Heart left ventricle (tissue), 13 donors: ENCODE results near the gene SECTM1.

Experiments used
- POLR2A ChIP-seq, 2 donors: fragments of 450-650 bp; IDR thresholded peaks; one replicate each; pipeline ENCODE4 v1.6.1; 2017; ENCODE audit warnings: antibody characterized with exemption in 2 of 2, mild to moderate bottlenecking in 2 of 2, moderate library complexity in 2 of 2
- TF ChIP-seq, protein P1 (sequence below), 12 donors: fragments of 200-600 bp; sonication (generic) in 4 of 12; IDR thresholded peaks; one replicate each; pipeline versions ENCODE4 v1.5.0 to v1.8.0; 2018 to 2022; ENCODE audit warnings: antibody characterized with exemption in 12 of 12, mild to moderate bottlenecking in 5 of 12
- donor health status: ischemic (EF 13 %, LVEDD 7.1; RV severe dilation, severe dysfunction).
- donor health status: DM: no; HTN: yes; CAD: no.
- donor health status: DM: no; HTN: no; CAD: no.
- donor health status: ischemic (EF 25% LVEDD 6.9; RV normal size, moderate dysfunction).
- donor health status: ischemic (EF 25% LVEDD 5.7; RV mildly dilated, moderate dysfunction).
- donor health status: ischemic (EF 35%, LVEDD 5.7; RV mildly dilated, moderate dysfunction).
- donor health status: nonischemic (EF 11% LVEDD 7.7; RV severe dilation, severe dysfunction).
- donor health status: DM: yes; HTN: yes; CAD: no.
- donor health status: PGD.
- donor health status: ischemic (EF 29% LVEDD 5.4; RV normal size, mild dysfunction).
- donor health status: nonischemic (EF 23%, LVEDD 6.1; RV moderate dilation, normal function).

DNA sequence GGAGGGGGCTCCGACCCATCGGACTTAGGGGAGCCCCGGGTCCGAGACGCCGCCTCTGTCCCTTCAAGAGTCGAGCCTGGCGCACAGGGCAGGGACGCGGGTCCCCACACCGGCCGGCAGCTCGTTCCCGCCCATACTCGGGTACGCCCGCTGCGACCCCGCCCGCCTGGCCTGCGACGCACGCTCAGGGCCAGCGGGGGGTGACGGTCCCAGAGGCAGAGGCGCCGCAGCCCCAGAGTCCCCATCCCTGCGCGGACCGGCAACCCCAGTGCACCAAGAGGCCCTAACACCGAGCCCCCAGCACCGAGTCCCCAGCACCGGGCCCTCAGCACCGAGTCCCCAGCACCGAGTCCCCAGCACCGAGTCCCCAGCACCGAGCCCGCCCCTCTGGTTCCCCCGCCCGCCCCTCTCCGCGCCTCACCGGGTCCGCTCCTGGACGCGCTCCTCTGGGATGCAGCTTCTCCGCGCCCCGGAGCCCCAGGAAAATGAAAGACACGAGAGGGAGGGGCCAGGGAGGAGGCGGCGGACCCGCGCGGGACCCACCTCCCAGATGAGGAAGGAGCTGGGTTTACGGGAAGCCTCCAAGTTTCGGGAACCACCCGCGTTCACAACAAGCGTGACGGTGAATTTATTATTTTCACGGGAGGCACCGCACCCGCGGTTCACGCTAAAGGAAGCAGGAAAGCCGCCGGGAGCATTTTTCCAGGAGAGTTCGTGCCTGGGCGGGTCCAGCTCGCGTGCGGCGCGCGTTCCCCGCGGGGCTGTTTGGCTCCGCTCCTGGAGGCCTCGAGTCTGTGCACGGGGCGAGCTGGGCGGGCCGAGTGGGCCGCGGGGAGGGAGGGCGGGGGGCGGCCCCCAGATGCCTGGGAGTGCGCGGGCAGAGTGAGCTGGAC, at the start of gene SECTM1:
- TF ChIP-seq, protein P1, sequence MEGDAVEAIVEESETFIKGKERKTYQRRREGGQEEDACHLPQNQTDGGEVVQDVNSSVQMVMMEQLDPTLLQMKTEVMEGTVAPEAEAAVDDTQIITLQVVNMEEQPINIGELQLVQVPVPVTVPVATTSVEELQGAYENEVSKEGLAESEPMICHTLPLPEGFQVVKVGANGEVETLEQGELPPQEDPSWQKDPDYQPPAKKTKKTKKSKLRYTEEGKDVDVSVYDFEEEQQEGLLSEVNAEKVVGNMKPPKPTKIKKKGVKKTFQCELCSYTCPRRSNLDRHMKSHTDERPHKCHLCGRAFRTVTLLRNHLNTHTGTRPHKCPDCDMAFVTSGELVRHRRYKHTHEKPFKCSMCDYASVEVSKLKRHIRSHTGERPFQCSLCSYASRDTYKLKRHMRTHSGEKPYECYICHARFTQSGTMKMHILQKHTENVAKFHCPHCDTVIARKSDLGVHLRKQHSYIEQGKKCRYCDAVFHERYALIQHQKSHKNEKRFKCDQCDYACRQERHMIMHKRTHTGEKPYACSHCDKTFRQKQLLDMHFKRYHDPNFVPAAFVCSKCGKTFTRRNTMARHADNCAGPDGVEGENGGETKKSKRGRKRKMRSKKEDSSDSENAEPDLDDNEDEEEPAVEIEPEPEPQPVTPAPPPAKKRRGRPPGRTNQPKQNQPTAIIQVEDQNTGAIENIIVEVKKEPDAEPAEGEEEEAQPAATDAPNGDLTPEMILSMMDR (IDR thresholded peaks at IDR 0.05): no peak
- TF ChIP-seq POLR2A (IDR thresholded peaks at IDR 0.05): no peak
